GM18909 (cell line): ENCODE results near the gene NFKBIZ.

Source experiments
- ATAC-seq: cut with Tn5 transposase; IDR thresholded peaks from one replicate; pipeline ENCODE4 v1.9.1; 2021; ENCODE audit warnings: mild to moderate bottlenecking; ENCODE audit not compliant: unreplicated experiment, poor library complexity

Gene NFKBIZ

GRCh38 chr3:101848754-101849713, at the start of gene NFKBIZ:
Gene NFKBIZ (plus strand): TSS chr3:101849514. CDS start chr3:101849629, 115 bp downstream.
- ATAC-seq, result peak; percentile 78

GRCh38 chr3:101801174-101801573, 48.1 kb upstream of the NFKBIZ start:
- ATAC-seq, result no peak

- ATAC-seq, result no peak
Observed at GRCh38 chr3:101802179-101802578, 47.1 kb upstream of the NFKBIZ start.

- peak; percentile 98 for ATAC-seq
Observed at GRCh38 chr3:101803173-101803782, 46.0 kb upstream of the NFKBIZ start.

- ATAC-seq, result no peak
Observed at GRCh38 chr3:101803939-101804338, 45.4 kb upstream of the NFKBIZ start.

GRCh38 chr3:101806491-101806890, 42.8 kb upstream of the NFKBIZ start:
- no peak for ATAC-seq

GRCh38 chr3:101807888-101808287, 41.4 kb upstream of the NFKBIZ start:
- peak; percentile 65 for ATAC-seq

- peak; percentile 49 for ATAC-seq
Observed at GRCh38 chr3:101809178-101810021, 39.9 kb upstream of the NFKBIZ start.

- ATAC-seq, result no peak
Observed at GRCh38 chr3:101810022-101810418, 39.3 kb upstream of the NFKBIZ start.

GRCh38 chr3:101811875-101812274, 37.4 kb upstream of the NFKBIZ start:
- ATAC-seq, result no peak

GRCh38 chr3:101812895-101813294, 36.4 kb upstream of the NFKBIZ start:
- no peak for ATAC-seq

GRCh38 chr3:101813817-101814440, 35.4 kb upstream of the NFKBIZ start:
- no peak for ATAC-seq

- ATAC-seq, result no peak
Observed at GRCh38 chr3:101814835-101815234, 34.5 kb upstream of the NFKBIZ start.

GRCh38 chr3:101816215-101817149, 32.8 kb upstream of the NFKBIZ start:
- no peak for ATAC-seq

GRCh38 chr3:101817992-101818391, 31.3 kb upstream of the NFKBIZ start:
- ATAC-seq, result no peak

- ATAC-seq, result peak; percentile 71
Observed at GRCh38 chr3:101819649-101820206, 29.6 kb upstream of the NFKBIZ start.

- ATAC-seq, result no peak
Observed at GRCh38 chr3:101821503-101821902, 27.8 kb upstream of the NFKBIZ start.

- no peak for ATAC-seq
Observed at GRCh38 chr3:101823525-101823924, 25.8 kb upstream of the NFKBIZ start.

- ATAC-seq, result no peak
Observed at GRCh38 chr3:101824702-101825101, 24.6 kb upstream of the NFKBIZ start.
